Stimulated activated CD4-positive, alpha-beta T cell treated with anti-CD3 and anti-CD28 coated beads, Interleukin-12 subunit alpha, Interleukin-12 subunit beta, amount 100 ng/mL, for 24 hours (primary cell): ENCODE data around the gene ANKRD20A1.
"Not testable (repeated sequence)": the region's sequence is repeated elsewhere in the genome, so short reads cannot be mapped to it uniquely, and the experiment has no call there.

Experiments used
- DNase-seq, 2 experiments: peaks; one replicate each; pipeline ENCODE4 v3.0.0-alpha.2; 2020; ENCODE audit warnings: low read depth in 2 of 2

The ANKRD20A1 gene

GRCh38 chr9:67858871-67859270 is at the start of gene ANKRD20A1:
Gene ANKRD20A1 (plus strand): TSS chr9:67858931. CDS start chr9:67859427, 496 bp downstream.
- DNase-seq, result not testable (repeated sequence)

GRCh38 chr9:67832088-67832487 is 26.6 kb upstream of the ANKRD20A1 start:
- peak in 1 of 2 experiments; percentile 3 for DNase-seq
